Testis (tissue), 3 donors: Measurements from ENCODE around the gene INPP5A. TPM values are rescaled to one million over a fixed set of nuclear protein-coding genes. Genes with fewer than 3 reads are reported as not detected.

Experiments
- DNase-seq: peaks from one replicate; pipeline ENCODE4 v3.0.0-alpha.2; 2019
- H3K27ac ChIP-seq, 2 donors: fragments of 200-600 bp; sonication (generic); one replicate each; pipeline ENCODE4 v1.5.1; 2019
- H3K27me3 ChIP-seq: fragments of 200-600 bp; sonication (generic); one replicate; pipeline ENCODE4 v1.5.1; 2019
- H3K36me3 ChIP-seq: fragments of 200-600 bp; sonication (generic); one replicate; pipeline ENCODE4 v1.5.1; 2017; ENCODE audit warnings: low read depth; ENCODE audit errors: missing control alignments
- H3K4me1 ChIP-seq: fragments of 200-600 bp; sonication (generic); one replicate; pipeline ENCODE4 v1.5.1; 2019
- H3K4me3 ChIP-seq, 2 donors: fragments of 200-600 bp; sonication (generic); one replicate each; pipeline ENCODE4 v1.5.1; 2017 to 2019
- H3K9me3 ChIP-seq: fragments of 200-600 bp; sonication (generic); one replicate; pipeline ENCODE4 v1.5.1; 2017
- POLR2A ChIP-seq: fragments of 450-650 bp; IDR thresholded peaks from one replicate; pipeline ENCODE4 v1.6.1; 2017; ENCODE audit warnings: antibody characterized with exemption, mild to moderate bottlenecking, moderate library complexity
- WGBS, 2 donors: methylation state at CpG; one replicate each; pipeline ENCODE4 v1.1.5; 2018; 5-methylcytosine and 5-hydroxymethylcytosine counted together
- intact Hi-C: fragments of 100-400 bp; cut with DNase I; formaldehyde crosslinking; loops from one replicate; pipeline ENCODE4 v1.15.1; 2023; ENCODE audit warnings: low total_unique reads
- polyA plus RNA-seq: library from polyadenylated mRNA; stranded (reverse); fragments of 350-450 nt; fragmentation: Illumina TruSeq; extraction: RNeasy Lipid Tissue Mini Kit (QIAGEN cat#74804); gene quantifications from one replicate; pipeline ENCODE4 v1.2.3, GENCODE V29; 2014; ENCODE audit warnings: low read depth, low replicate concordance; ENCODE audit not compliant: insufficient read depth
- total RNA-seq, 2 donors: library from RNA; depleted of rRNA; stranded (reverse); fragments of >200 nt; gene quantifications; one replicate each; pipeline ENCODE4 v1.2.3, GENCODE V29; 2016
- TF ChIP-seq, protein P1 (sequence below), 3 experiments: fragments of 450-650 bp in 2 of 3; fragments of 200-600 bp in 1 of 3; sonication (generic) in 1 of 3; IDR thresholded peaks; one replicate each; pipeline ENCODE4 v1.5.1; 2016 to 2019; ENCODE audit warnings: antibody characterized with exemption in 3 of 3, mild to moderate bottlenecking in 2 of 3, moderate library complexity in 1 of 3

Gene INPP5A
- total and polyA plus RNA-seq, 3 donors from 2014 or later = 54.1 to 103 (median 73.0) TPM

DNA sequence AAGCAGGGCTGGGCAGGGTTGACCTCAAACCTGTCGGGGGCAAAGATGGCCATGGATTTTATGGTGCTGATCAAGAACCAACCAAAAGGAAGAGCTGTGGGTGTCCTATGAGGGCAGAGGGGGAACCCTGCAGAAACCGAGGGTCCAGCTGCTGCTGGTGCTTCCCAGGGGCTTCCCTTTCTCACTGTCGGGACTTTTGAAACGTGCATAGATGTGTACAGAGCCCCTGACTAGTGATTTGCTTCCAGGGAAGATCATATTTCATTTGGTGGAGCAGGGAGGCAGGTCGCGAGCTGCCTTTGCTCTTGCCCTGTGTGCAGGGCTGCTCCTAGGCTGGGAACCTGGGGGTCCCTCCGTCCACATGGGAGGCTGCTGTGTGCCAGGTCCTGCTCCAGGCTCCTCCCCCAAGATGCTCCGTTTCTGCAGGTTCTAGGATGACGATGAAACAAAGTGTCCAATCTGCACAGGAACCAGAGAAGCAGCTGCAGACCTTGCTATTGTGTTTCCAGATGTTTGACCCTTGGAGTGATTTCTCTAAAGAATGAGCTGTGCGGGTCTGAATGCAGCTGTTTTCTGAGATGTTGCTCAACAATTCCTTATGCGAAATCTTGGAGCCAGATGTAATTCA is 9.4 kb upstream of the INPP5A start:
- Histone ChIP-seq H3K4me1 (no peaks in the 10 kb centered on the region), H3K27me3 (no peaks in the 10 kb centered on the region), H3K9me3 (no peaks in the 10 kb centered on the region), H3K36me3 (no peaks in the 10 kb centered on the region), H3K4me3 (no peak overlapping the region), H3K27ac (no peak overlapping the region)
- intact Hi-C loops = no loop called here
- no peak for DNase-seq
- TF ChIP-seq POLR2A = no peak
- TF ChIP-seq, protein P1, sequence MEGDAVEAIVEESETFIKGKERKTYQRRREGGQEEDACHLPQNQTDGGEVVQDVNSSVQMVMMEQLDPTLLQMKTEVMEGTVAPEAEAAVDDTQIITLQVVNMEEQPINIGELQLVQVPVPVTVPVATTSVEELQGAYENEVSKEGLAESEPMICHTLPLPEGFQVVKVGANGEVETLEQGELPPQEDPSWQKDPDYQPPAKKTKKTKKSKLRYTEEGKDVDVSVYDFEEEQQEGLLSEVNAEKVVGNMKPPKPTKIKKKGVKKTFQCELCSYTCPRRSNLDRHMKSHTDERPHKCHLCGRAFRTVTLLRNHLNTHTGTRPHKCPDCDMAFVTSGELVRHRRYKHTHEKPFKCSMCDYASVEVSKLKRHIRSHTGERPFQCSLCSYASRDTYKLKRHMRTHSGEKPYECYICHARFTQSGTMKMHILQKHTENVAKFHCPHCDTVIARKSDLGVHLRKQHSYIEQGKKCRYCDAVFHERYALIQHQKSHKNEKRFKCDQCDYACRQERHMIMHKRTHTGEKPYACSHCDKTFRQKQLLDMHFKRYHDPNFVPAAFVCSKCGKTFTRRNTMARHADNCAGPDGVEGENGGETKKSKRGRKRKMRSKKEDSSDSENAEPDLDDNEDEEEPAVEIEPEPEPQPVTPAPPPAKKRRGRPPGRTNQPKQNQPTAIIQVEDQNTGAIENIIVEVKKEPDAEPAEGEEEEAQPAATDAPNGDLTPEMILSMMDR (IDR thresholded peaks at IDR 0.05) = no peak
- WGBS, 2 donors = 40 to 46% methylated on average over 11 of the region's 11 CpGs

DNA sequence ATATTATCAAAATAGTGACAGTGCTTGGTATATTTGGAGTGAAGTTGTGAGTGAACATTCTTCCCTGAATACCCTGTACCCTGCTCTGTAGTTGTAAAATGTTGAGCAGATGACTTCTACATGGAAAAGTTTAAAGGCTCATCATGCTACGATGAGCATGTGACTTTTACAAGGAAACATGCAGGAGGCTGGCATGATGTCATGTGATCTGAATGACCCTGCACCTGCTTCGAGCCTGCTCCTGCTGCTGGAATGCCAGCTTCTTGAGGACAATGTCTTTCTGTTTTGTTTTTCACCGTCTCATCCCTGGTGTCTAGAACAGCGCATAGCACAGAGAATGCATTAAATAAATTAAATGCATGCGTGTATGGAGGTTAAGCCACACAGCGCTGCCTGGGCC is 5.4 kb upstream of the INPP5A start:
- Histone ChIP-seq H3K36me3 (no peaks in the 10 kb centered on the region), H3K27ac (no peak overlapping the region), H3K4me3 (no peak overlapping the region), H3K9me3 (no peaks in the 10 kb centered on the region), H3K4me1 (no peaks in the 10 kb centered on the region), H3K27me3 (no peaks in the 10 kb centered on the region)
- DNase-seq = no peak
- no peak for TF ChIP-seq POLR2A
- TF ChIP-seq, protein P1 (IDR thresholded peaks at IDR 0.05) = no peak
- WGBS, 2 donors = 98 to 99% methylated on average over 6 of the region's 6 CpGs
- intact Hi-C loops = loop anchor here (10.0 kb wide), 1 partner anchor 67 kb away; no protein-coding TSS in a partner anchor

DNA sequence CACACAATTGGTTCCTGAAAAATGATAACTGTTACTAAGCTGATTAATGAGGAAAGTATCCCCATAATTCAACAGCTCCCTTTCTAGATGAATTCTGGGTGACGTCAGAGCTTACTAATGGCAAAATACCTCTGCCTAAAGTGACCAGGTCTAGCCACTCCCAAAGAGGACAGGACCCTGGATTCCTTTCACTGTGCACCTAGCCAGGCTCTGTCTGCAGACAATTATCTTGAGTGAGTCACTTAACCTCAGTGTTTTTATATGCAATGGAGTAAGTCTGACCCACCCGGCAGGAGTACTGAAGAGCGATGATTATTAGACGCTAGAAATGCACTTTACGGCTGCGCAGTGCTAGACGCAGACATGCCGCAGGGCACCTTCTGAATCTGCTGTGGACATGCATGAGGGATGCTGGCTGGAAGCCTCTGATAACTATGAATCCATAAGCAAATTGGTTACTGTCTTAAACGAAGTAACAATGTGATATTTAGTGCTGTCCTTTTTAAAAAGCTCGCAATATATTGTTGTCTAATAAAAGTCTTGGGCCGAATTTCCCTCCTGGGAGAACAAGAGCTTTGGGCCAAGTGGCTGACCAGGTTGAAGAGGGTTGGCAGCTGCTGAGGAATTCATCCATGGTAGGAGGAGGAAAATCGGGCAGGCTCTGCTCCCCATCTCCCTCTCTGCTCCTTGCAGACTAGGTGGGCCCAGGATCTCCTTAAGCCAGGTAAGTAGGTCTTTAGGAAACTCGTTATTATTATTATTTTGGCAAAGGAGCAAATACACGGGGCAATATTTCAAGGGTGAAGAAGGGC is 4.6 kb upstream of the INPP5A start:
- Histone ChIP-seq H3K9me3 (no peaks in the 10 kb centered on the region), H3K4me1 (no peaks in the 10 kb centered on the region), H3K27ac (no peak overlapping the region), H3K27me3 (no peaks in the 10 kb centered on the region), H3K36me3 (no peaks in the 10 kb centered on the region), H3K4me3 (no peak overlapping the region)
- DNase-seq = no peak
- WGBS, 2 donors = 88 to 92% methylated on average over 14 of the region's 14 CpGs
- intact Hi-C loops = loop anchor here (10.0 kb wide), 1 partner anchor 68 kb away; no protein-coding TSS in a partner anchor
- TF ChIP-seq, protein P1 (IDR thresholded peaks at IDR 0.05) = no peak
- TF ChIP-seq POLR2A = no peak

DNA sequence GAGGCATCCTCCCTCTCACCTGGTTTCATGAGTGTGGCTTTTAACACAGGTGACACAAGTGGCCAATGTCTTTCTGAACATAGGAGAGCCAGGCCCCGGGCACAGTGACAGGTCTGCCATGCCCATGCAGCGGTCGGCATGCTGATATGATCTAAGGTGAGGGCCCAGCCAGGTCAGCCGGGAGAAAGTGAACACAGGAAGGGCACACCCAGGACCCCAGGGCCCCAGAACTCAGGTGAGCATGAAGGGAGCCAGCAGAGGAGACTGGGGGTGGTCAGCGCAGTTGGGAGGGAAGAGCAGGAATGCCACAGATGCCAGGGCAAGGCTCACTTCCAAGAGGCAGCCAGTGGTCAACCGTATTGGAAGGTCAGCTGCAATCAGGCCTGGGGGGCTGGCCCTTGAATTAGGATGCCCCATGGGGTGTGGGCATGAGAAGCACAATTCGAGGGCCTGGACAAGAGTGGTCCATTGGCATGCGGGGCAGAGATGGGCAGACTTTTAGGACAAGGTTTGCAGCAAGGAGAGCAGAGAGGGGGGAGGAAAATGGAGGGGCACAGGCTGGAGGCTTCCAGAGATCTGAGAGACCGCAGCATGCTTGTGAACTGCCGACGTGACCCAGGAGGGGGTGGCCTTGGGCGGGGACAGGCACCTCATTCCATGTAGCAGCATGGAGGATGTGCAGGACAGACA is 3.9 kb upstream of the INPP5A start:
- DNase-seq = no peak
- intact Hi-C loops = loop anchor here (10.0 kb wide), 1 partner anchor 69 kb away; no protein-coding TSS in a partner anchor
- Histone ChIP-seq H3K4me1 (peaks cover 3% of the 10 kb centered on the region), H3K27ac (no peak overlapping the region), H3K9me3 (no peaks in the 10 kb centered on the region), H3K36me3 (no peaks in the 10 kb centered on the region), H3K4me3 (no peak overlapping the region), H3K27me3 (no peaks in the 10 kb centered on the region)
- TF ChIP-seq POLR2A = no peak
- TF ChIP-seq, protein P1 (IDR thresholded peaks at IDR 0.05) = no peak
- 85 to 90% methylated on average over 12 of the region's 12 CpGs for WGBS, 2 donors
